Activated CD8-positive, alpha-beta memory T cell treated with anti-CD3 and anti-CD28 coated beads, Interleukin-2, amount 50 U/mL, for 24 hours (primary cell): Measurements from ENCODE around the gene ABAT.
"Not testable (repeated sequence)": the region's sequence is repeated elsewhere in the genome, so short reads cannot be mapped to it uniquely, and the experiment has no call there.

Source experiments
- DNase-seq: peaks from one replicate; pipeline ENCODE4 v3.0.0-alpha.2; 2020; ENCODE audit errors: extremely low read depth

Gene ABAT

GRCh38 chr16:8785408-8785807 lies 111.0 kb downstream of the ABAT start:
- no peak for DNase-seq

- DNase-seq, result not testable (repeated sequence)
Observed at GRCh38 chr16:8786316-8786715, 111.9 kb downstream of the ABAT start.

- DNase-seq, result no peak
Observed at GRCh38 chr16:8788578-8789172, 114.3 kb downstream of the ABAT start.

DNA sequence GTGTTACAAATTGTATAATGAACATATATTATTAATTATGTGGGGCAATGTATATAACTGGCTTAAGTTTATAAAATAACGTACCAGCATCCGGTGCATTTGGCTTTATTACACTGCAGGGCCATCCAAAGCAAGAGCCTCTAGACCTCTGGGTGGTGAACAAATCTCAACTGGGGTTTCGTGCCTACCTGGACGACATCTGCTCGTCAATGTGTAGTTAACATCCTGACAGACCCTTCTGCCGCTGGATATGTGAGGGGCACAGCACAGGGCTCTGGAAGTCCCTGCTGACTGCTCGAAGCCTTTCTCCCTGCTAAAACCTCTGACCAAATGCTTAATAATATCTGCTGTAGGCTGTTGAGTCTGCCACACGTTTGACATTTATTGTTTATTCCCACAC lies 120.7 kb downstream of the ABAT start:
- no peak for DNase-seq

GRCh38 chr16:8795818-8796217 lies 121.4 kb downstream of the ABAT start:
- DNase-seq, result no peak

DNA sequence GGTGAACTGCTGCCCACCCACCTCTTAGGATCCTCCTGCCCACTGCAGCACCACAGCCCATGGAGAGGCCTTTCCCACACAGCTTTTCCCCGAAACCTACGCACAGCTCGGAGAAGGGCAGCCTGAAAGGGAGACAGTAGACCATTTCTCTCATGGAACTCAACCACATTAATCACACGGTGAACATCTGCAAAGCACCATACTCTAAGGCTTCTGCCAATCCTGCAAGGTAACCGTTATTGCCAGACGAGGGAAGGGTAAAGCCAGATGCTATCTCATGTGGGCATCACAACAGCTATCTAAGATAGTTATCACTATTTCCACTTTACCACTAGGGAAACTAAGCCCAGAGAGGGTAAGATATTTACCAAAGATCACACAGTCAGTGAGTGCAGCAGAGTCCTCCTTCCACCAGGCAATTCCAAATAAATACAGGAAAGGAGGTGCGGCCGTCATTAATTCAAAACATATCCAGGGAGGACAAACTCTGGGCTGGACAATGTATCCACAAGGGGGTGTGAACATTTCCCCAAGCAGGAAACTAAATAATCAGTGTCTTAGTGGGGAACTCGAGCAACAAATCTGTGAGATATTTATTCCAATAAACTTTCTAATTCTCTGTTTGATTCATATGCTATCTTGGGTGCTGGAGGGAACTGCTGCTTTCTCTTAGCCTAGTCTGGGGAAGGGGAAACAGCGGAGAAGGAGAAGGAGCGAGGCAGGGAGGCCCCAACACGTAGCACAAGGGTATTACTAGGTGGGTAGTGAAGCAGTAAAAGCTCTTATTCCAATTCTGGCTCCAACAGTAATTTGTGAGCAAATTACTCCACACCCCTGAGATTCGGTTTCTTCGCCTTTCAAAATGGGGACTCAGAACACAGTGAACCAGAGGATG lies 122.3 kb downstream of the ABAT start:
- DNase-seq, result no peak

DNA sequence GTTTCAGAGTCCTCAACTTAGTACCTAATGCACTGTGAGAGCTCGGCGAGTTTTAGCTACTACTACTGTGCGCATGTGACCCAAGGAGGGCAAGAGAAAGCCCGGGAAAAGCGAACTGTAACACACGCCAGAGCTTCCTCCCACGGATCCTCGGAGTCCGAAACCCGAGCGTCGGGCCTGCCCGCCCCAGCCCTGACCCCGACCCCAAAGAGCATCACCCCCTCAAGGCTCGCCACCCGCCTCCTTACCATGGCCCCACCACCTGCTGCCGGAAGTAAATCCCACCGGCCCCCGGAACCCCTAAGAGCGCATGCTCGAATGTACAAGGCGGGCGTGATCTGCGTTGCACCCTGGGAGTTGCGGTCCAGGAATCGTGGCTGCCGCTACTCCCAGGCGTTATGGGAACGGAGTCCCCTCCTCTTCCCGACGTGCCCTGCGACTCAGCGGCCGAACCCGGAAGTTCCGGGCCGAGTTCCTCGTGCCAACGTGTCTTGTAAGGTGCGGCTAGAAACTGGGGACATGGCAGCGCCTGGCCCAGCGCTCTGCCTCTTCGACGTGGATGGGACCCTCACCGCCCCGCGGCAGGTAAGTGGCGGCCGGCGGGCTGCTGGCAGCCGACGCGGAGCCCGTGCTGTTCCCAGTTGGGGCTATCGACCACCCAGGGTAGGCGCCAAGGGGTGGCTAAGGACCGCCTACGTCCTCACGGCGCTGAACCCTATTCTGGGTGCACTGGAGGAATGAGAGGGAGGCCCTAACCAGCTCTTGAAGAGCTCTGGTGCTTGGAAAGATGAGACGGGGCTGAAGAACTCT lies 123.2 kb downstream of the ABAT start, which contains the start of the genes PMM2 and TMEM186:
PMM2 (plus strand) TSS at position 476 of the 810 bp plus-strand sequence; CDS start at position 520, 44 bp downstream.
TMEM186 (minus strand) TSS at position 276 of the 810 bp plus-strand sequence; CDS start at position 251, 25 bp downstream.
- peak; percentile 88 for DNase-seq

DNA sequence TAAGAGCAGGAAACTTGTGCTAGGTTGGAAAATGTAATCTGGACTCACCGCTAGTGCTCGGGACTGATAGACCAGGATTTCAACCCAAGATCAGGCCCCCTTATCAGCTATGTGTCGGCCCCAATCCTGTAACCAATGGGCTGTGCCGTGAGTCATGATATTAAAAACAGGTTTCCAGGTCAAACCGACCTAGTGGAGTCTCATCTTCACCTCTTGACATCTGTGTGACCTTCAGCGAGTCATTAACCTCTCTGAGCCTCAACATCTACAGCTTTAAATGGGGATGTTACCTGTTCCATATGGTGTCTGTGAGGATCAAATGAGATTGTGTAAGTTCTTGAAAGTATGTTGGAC lies 123.7 kb downstream of the ABAT start:
- no peak for DNase-seq

- no peak for DNase-seq
Observed at GRCh38 chr16:8798535-8799157, 124.2 kb downstream of the ABAT start.

DNA sequence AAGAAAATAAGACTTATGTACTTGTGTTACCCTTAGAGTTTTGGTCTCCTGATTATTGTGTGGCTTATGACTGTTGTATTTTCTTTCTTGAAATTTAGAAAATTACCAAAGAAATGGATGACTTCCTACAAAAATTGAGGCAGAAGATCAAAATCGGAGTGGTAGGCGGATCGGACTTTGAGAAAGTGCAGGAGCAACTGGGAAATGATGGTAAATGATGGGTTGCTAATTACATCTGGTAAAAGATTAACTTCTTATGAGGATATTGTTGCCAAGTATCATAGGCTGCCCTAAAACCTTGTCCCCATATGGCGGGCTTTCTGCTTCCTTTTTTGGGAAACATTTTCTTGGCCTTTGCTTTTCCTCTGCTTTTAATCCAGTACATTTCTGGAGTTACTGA lies 127.3 kb downstream of the ABAT start:
- no peak for DNase-seq

GRCh38 chr16:8803733-8804132 lies 129.3 kb downstream of the ABAT start:
- not testable (repeated sequence) for DNase-seq

- DNase-seq, result no peak
Observed at GRCh38 chr16:8804313-8804712, 129.9 kb downstream of the ABAT start.

DNA sequence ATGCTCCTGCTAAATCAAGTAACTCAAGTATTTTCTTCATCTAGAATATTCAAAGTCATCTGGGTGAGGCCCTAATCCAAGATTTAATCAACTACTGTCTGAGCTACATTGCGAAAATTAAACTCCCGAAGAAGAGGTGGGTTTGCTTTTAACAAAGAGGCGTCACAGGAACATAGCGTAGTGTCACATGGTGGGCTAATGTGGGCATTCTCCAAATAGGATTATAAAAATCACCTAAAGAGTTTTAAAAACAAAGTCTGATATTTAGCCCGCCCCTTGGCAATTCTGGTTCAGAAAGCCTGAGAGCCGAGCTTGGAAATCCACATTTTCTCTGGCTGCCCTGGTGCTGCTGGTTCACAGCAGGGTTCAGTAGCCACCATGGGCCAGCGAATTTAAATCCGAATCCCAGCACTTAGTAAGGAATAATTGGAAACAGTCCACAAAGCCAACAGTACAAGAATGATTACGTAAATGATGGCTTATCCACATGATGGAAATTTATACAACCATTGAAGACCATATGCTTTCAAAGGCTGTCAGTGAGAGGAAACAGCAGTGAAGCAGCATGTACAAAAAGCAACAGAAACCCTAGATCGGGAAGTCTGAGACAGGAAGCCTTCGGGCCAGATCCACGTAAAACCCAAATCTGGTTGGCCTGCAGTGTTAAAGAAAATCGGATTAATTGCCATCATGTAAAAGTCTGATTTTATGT lies 132.0 kb downstream of the ABAT start:
- no peak for DNase-seq

- DNase-seq, result no peak
Observed at GRCh38 chr16:8807189-8807588, 132.8 kb downstream of the ABAT start.

- DNase-seq, result no peak
Observed at GRCh38 chr16:8808009-8808408, 133.6 kb downstream of the ABAT start.

DNA sequence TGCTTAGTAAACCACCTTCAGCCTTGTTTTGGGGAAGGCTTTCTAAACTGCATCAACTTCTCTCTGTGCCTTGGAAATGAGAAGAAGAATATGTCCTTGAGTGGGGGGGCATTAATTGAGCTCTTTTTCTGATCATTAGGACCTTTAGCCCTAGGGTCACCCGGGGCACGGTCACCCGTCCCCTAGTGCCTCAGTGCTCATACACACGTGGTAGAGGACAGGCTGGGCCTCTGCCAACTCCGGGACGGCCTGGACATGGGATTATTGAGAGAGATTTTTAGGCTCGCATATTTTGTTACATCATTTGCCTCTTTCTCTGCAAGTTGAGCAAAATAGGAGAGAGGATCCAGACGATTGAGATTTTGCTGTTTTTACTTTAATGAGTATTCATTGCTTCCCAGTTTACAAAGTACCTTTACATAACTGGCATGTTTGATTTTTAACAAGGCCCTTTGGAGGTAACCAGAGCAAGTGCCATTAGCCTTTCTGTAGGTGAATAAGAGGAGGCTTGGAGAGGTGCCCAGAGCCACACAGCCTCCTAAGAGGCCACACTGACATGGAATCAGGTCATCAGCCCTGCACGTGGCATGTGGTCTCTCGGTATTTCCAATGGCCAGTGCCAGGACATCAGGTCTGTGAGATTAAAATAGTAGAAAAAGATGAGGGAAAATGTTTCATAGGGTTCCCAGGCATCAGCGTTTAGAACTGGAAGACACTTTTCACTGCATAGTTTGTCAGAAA lies 134.4 kb downstream of the ABAT start:
- no peak for DNase-seq

- no peak for DNase-seq
Observed at GRCh38 chr16:8812162-8812843, 137.9 kb downstream of the ABAT start.

DNA sequence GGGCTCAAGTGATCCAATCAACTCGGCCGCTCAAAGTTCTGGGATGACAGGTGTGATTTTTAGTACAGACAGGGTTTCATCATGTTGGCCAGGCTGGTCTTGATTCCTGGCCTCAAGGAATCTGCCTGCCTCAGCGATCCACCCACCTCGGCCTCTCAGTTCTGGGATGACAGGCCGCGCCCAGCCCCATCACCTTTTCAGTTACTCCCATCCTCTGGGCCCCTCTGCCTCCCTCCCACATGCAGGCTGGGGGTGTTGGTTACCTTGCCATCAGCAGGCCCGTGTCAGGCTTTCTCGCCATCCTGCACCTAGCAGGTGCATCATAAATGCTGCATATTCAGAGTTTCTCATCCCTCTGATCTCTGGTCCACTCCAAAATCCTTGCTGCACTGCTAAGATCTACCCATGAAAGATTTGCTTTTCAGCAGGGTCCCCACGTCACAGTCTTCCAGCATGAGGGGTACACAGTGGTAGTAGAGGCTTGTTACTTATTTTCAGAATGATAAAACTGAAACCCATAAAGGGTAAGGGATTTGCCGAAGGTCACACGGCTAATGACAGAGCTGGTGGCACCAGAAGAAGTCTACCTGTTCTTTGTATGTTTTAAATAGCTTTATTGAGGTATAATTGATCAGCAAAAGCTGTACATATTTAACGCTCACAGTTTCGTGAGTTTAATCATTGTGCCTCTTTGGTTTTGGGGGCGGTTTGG lies 139.8 kb downstream of the ABAT start:
- DNase-seq, result no peak

GRCh38 chr16:8816967-8817655 lies 142.7 kb downstream of the ABAT start:
- DNase-seq, result no peak
